NCI-H1694 (cell line): ENCODE data around the gene PPARGC1A.

ENCODE experiments used
- DNase-seq: peaks from one replicate; lab custom pipeline; 2025; lab: John Stamatoyannopoulos, UW

Gene PPARGC1A

DNA sequence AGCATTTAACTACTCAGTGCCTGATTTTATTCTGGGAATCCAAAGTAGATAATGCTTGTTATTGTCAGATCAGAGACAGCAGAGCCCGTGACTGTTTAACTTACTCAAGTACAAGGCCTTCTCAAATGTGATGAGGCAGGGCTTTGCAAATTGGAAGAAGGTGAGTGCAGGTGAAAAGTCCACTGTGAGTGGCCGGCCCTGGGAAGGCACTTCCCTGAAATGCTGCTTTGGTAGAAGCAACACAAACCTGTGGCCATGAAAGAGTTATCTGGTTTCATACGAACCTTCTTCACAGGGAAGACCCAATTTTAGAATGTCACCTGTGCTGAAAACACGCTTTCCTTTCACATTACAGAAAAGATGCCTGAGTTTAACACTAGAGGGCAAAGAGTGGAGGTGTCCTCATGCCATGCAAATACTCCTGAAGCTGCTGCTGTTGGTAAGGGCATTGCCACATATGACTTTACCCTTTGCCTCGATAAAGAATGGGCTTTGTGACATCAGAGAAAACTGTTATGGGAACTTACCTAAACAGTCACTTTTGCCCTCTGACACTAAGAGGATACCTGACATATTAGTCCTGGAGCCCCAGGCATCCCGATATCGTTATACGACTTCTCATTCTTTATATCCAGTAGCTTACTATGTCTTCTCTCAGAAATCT is 8.0 kb downstream of the PPARGC1A start:
- DNase-seq, result no peak

DNA sequence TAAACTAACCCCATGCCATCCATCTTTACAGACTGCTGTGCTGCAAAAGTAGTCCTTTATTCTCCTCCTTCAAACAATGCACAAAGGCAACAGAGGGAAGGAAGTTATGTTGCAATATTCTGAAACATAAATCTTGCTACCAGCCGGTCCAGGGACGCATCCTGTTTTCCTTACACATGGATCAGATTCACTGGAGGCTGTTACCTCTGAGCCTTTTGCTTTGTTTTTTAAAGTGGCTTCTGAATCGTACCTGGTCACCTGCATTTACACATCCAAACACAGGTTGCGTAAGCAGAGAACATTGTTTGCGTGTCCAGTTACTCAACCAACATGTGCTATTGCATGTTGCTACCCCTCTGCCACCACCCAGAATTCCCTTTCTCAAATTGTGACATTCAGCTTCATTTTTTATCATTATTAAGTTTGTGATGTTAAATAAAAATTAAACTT is 8.8 kb downstream of the PPARGC1A start:
- no peak for DNase-seq

DNA sequence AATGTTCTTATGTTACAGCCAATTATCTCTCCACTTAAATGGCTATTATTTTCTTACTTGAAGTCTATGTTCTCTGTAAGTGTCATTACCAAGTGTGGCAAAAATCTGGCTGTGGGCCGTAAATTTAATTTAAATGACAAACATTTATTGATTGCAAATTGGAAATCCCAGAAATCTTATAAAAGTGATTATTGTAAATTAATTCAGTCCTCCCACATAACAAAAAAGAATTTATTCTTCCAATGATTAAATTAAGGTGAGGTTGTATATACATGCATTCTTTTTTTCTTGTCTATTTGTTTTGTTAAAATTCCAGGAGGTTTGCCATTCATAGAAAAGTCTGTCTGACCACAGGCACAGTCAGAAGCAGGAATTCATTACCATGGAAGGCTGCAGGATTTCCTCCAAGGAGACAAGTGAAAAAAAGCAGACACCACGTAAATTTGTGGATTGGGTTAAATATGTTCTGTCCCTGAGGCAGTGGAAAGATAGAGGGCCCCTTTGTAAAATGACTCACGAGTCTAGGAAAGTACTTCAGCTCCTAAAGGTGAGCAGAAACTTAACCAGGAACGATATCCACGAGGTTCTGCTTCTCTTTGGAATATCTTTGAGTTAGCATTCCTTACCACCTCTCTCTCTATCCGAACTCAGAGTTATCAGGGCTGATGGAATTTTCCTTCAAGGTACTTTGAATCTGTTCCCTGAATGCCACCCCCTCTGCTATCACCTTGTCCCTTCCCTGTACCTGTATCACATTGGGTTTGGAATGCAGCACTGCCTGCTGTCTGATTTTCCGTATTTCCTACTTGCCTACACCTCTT is 10.7 kb downstream of the PPARGC1A start:
- no peak for DNase-seq

- DNase-seq, result no peak
Observed at GRCh38 chr4:23878246-23878891, 11.5 kb downstream of the PPARGC1A start.

DNA sequence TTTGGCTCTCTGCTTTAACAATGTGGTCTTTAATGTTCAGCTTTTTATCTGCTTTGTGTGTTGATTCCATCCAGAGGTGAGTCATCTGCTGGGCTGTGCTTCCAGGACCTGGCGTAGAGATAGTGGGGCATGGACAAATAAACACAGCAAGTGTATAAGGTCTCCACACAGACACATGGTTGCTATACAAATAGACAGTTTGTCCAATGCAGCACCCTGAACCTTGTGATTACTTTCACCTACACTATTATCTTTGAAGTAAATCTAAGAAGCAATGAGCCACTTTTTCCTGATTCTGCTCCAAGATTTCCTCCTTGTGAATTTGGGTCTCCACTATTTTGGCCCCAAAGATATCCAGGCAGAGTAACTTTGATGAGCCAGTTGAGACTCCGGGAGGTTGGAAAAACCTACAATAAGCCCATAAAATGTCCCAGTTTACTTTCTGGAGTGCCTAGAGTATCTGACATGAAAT is 12.1 kb downstream of the PPARGC1A start:
- no peak for DNase-seq

- no peak for DNase-seq
Observed at GRCh38 chr4:23876418-23877089, 13.3 kb downstream of the PPARGC1A start.

DNA sequence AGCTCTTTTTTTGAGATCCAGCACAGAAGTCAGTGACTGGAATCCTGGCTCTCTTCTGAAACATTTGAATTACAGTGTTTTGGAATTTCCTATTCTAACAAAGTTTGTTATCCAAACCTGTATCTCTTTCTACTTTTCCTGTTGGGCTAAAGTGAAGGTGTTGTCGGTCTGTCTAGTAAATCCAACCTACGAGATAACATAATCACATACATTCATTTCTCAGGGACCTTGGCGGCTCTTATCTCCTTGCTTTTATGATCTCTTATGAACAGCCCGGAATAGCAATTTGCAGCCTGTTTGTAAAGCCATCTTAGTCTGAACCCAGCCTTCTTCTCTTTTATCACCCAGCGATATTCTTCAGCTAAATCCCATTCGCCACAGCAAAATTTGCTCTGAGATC is 14.5 kb downstream of the PPARGC1A start:
- DNase-seq, result no peak

DNA sequence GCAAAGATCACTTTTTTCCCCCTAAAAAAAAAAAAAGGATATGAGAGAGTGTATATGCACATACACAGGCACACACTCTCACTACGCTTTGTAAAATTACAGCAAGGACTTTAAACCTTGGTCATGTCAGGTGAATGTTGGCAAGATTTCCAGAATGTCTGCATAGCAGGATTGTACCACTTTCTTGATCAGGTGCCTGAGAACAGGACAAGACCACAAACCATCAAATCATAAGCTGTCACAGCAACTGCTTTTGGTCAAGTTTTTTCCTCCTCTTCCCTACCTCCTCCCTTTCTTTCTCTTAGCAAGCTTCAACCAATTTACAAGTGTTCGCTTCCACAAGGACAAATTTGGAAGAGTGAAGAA is 15.3 kb downstream of the PPARGC1A start:
- no peak for DNase-seq

DNA sequence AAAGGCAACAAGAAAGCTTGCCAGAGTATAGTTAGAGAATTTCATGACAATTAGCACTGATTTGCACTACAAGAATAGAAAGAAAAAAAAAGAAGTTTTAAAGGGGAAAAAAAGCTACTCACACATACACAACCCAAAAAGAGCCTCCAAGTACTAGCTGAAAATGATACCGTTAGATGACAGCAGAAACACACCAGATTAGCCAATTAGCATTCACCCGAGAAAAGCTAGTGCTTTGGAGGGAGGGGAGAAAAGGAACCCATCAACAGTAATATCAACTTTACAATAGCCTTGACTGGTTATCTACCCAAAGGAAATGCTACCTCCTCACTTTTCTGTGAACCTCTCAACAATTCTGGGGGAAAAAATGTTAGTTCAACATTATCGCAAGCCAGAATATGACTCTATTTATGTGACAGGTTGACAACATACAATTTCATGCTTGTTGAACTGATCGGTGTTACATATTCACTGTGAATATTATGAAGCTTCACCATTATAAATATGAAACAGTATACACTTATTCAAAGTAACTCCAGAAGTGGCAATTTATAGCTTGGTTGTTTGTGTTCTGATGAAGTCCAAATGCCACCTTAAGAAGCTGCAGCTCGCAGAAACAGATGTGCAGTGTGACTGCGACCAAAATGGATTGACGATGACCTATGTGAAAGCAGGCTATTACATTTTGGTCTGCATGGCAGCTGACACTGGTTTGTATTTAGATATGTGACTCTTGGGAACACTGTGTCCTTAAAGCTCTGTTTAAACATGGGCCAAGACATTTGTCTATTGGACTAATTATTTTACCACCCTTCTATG is 15.9 kb downstream of the PPARGC1A start:
- no peak for DNase-seq

DNA sequence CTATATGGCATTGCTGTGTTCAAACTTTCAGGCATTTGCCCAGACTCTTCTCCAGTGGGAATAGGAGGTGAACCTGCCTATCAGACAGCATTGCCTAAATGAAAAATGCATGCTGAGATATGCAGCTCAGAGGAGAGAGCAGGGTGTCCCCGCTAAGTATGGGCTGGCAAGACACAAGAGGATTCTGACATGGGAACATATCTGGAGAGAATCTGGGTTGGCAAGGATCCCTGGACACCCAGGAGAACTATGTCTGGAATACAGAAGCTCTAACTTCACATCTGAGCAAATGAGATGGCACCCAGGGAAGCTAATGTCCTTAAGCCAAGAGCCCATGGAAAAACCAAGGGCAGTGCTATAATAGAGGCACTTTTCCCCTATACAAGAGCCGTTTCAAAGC is 18.4 kb downstream of the PPARGC1A start:
- no peak for DNase-seq

GRCh38 chr4:23866450-23867075 is 23.3 kb downstream of the PPARGC1A start:
- no peak for DNase-seq

DNA sequence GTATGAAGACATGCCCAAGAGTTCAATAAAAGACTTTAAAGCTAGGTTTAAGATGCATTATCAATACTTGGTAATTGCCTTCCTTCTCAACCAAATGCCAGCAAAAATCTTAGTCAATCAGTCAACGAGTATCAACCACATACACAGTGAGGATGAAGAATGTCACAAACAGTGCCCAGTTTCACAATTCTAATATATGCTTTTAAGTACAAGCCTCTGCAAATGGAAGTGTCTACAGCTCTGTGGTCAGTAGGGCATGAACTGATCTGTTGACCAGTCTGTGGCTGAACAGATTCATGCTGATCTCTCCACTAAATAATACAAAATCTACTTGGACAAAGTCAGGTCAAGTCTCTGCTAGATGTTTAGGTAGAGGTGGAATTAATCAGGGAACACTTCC is 27.9 kb downstream of the PPARGC1A start:
- DNase-seq, result no peak

DNA sequence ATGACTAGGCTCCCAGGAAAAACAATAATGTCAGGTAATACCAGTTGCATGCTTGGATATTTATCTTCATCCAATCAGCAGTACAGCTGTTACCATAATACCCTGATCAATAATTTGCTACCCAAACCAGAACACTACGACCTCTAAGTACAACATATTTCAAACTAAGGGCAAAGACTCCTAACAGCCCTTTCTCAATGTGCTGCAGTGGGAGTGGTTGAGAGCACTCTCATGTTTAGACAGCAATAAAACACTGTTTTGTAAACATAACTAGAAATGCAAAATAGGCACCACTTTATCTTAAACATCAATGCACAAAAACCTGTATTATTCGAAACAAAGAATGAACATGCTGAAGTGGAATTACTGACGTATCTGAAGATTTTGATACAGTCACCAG is 28.9 kb downstream of the PPARGC1A start:
- DNase-seq, result no peak

DNA sequence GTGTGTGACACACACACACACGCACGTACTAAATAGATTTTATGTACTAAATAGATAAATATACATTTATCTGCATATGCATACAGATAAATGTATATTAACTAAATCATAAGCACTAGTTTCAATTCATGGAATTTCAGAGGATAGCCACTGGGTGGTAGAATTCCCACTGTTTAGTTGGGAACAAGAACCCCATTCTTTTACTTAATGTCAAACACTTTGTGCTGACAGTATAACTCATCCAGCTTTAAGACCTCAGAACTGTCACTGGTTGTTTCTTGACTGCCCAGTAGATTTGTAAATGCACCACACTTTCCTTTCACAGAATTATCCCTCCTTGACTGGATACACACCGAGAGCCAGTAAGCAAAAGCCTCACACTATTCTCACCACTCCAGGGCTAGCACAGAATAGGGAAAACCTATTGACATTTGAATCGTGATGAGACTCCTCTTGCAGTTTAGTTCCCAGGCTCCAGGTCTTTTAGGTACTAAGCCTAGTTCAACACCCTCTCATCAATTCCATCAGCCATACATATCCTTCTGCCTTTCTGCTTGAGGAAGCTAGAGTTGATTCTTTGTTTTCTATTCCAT is 32.4 kb downstream of the PPARGC1A start:
- DNase-seq, result no peak

DNA sequence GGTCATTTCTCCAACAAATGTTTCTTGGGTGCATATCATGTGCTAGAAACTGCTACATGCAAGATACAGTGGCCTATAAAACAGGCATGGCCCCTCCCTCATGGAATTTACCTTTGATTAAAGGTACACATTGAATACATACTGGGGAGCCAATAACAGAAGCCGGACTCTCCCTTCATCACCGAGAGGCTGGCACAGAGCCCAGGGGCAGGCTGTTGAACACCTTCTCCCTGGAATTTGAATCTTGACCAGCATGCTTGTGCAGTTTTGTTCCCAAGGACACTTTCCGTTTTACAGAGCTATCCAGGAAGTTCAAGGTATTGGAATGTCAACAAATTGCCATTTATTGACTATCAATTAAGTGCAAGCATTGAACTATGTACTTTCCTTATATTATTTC is 33.2 kb downstream of the PPARGC1A start:
- no peak for DNase-seq

DNA sequence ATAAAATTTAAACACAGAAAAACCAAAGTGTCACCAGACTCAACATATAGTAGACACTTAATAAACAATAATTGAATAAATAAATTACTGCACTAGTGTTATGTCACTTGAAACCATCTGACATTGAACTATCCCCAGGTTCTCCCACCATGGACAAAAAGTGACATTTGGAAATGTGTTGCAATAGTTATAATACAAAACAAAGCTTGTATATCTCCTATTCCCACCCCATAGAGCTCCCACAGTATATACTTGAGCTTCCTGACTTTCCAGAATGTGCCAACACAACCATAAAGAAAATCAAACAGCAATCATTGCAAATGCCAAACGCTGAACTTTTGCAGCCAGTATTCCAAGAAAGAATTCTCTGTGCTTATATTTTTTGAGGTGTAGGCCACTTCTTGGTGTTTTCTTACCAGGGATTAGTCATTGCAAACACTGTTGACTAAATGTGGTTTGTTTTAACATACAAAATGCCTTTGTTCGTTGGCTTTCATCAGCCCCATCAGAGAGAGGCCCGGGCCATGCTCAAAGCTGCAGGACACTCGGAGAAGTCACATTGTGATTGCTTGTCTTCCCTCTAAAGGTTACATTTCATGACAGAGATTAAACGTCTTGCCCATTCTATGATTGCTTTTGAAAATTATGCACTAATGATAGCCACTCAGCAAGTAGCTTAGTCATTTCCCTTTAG is 33.8 kb downstream of the PPARGC1A start:
- no peak for DNase-seq

DNA sequence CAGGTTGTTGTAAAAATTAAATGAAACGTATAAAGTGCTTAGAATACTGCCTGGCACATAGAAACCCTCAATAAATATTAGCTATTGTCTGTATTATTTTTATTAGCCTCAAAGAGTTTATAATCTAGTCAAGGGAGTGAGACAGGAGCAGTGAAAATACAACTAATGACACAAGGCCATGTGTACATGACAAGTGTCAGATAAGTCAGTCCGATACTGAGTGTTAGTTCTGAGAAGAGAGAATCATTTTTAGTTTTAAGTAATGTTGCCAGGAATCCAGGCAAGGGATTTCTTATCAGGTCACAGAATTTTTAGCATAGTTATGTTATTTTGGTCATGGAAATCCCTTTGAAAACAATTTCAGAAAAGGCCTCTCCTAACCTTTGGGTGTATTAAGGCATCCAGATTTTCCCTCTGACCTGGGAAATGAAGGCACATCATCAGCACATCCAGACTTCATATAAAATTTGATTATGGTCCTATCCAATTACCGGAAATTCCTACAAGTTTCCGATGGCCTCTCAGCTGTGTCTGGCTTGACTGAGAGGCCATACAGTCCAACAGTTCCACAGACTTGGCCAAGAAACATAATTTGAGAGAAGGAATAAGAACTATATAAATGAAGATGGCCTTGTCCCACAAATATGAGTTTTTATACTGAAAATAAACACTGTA is 35.7 kb downstream of the PPARGC1A start:
- DNase-seq, result no peak

DNA sequence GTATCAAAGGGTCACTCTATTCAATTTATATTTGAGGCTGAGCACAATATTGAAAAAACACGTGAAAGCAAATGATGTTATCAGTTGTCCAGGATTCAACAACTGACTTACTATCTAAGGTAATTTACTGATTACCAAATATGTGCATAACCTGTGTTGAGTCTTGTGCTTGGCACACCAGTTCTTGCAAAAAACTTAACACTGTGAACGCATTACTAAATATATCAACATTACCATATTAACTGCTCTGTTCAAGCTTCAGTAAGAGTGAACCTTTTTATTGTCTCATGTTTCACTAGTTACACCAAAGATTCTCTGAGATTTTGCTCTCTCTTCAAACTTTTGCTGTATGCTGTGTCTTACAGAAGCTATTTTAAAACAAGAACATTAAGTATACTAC is 38.4 kb downstream of the PPARGC1A start:
- no peak for DNase-seq

DNA sequence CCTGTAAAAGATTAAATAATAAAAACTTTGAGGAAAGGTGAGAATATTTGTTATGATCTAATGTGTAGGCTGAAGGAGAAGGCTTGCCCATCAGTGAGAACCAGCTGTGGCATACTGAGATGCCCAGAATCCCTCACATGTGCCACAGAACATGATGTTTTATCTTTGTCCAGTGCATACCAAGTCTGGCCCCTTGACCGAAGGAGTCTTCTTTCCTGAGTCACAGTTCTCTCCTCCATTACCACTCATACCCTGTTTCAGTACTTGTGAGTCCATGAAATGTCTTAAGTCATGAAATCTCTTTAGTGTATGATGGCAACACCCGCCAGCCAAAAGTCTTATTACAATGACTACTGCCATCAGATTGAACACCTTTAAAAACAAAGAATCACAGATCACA is 42.7 kb downstream of the PPARGC1A start:
- no peak for DNase-seq

GRCh38 chr4:23844961-23845360 is 44.9 kb downstream of the PPARGC1A start:
- DNase-seq, result no peak
